Stimulated activated CD4-positive, alpha-beta T cell treated with anti-CD3 and anti-CD28 coated beads, TNF-alpha, amount 100 ng/mL, for 1 hour (primary cell): ENCODE measurements around the gene FOSL2.

Experiments
- DNase-seq, 3 donors: peaks; one replicate each; pipeline ENCODE4 v3.0.0-alpha.2; 2020; ENCODE audit warnings: low read depth in 3 of 3, low spot score in 1 of 3

Gene FOSL2

DNA sequence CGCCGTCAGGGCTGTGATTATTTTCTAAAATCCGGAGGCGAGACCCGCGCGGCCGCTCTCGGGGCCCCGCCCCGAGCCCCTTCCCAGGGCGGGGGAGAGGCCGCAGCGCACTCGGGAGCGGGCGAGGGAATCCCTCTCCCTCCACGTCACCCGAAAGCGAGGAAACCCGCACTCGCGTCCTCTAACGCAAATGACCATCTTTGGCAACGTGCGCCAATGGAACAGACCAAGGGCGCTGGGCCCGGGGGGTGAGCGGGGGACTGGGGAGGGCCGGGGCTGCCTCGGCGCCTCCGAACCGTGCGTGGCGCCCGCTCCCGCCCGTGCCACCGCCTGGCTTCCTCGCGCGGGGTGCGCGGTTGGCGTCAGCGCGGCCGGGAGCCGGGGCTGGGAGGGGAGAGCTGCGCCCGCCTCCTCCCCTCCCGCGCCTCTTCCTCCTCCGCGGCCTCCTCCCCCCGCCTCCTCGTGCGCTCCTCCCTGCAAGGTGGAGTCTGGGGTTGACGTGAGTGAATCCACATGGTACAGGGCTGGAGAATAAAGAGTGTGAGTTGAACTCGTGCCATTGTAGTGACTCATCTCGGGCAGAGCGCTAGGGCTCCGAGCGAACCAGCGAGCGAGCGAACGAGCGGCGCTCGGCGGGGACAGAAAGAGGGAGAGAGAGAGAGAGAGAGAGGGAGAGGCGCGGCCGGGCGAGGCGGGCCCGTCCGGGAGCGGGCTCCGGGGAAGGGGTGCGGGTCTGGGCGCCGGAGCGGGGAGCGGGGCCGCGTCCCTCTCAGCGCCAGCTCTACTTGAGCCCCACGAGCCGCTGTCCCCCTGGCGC is at the start of gene FOSL2:
Gene FOSL2 (plus strand): TSS at position 562 of the 817 bp plus-strand sequence. CDS start 863 bp downstream, outside the sequence.
- DNase-seq, result peak; percentile 76 to 85 (median 85)

- no peak for DNase-seq
These were observed 49.3 kb upstream of the FOSL2 start for GRCh38 chr2:28343184-28343942.

DNA sequence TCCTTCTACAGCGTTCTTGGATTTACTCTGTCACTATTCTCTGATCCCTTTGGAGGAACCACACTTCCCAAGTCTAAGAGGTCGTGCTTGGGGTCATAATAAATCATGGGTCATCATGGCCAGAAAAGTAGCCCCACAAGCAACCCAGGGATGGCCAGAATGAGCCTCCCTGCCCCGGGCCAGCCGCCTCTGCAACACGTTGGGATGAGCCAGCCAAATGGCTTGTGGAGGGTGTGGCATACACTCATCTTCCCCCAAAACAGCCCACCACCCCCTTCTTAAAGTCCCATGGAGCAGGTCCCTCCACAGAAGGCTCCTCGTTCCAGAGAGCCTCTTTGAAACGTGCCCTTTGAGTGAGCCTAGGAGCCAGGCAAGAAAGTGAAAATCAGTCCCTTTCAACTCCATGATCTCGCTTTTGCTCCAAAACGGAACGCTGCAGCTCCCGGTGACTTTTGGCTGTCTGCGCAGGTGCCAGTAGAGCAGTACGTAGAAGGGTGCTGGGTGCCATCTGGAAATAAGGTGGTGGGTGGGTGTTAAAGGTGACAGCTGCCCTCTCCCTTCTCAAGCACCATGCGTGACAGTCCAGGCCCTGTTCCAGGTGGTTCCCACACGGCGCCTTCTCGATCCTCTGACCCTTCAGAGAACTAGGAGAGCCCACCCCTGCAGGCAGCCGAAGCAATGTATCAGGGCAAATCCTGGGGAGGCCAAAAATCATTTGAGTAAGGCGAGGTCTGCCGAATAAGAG is 48.5 kb upstream of the FOSL2 start:
- DNase-seq, result no peak

GRCh38 chr2:28344756-28345373 is 47.8 kb upstream of the FOSL2 start:
- DNase-seq, result no peak

GRCh38 chr2:28345619-28346018 is 47.0 kb upstream of the FOSL2 start:
- no peak for DNase-seq

DNA sequence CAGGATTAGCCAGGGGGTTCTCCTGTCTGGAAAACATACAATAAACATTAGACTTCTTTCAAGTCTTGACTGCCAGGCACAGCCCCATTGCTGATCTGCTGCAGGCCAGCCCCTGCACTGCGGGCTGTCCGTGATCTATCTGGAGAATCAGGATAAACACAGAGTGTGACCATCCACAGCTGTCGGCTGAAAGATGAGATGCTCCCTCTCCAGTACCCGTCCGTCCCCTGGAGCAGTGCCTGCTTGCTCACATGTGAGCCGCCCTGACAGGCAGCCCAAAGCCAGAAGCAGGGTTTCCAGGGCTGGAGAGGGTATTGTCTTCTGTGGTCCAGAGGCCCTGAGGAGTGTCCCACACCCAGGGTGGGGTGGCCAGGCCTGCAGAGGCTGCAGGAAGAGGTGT is 46.1 kb upstream of the FOSL2 start:
- no peak for DNase-seq

DNA sequence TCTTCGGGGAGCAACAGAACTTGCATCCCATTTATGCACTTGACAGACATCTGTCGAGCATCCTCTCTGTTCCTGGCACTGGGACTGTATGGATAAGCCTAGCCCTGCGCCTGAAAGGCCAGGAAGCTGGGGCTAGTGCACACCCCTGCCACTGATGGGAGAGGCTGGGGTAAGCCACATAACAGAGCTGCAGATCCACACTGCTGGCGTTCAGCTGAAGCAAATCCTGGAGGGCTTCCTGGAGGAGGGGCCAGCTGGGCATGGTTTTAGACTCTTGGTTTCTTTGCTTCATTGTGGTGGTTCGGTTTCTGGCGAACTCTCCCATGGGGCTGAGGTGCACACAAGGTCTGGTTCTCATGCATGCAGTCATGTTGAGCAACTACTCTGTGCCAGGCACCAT is 45.5 kb upstream of the FOSL2 start:
- no peak for DNase-seq

DNA sequence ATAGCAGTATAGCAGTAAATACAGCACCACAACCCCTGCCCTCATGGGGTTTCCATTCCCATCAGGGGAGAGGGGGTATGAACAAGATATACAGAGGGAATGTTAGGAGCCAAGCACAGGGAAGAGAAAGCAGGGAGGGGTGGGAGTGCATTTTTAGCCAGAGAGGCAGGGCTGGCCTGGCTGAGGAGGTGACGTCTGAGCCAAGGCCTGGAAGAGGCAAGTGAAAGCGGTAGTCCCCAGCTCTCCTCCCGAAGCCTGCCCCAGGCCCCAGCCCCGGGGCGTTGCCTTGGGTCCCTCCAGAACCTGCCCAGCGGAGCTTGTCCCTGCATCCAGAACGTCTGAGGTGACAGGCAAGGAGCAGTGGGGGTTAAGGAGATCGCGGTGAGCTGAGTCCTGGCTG is 45.1 kb upstream of the FOSL2 start:
- DNase-seq, result no peak

DNA sequence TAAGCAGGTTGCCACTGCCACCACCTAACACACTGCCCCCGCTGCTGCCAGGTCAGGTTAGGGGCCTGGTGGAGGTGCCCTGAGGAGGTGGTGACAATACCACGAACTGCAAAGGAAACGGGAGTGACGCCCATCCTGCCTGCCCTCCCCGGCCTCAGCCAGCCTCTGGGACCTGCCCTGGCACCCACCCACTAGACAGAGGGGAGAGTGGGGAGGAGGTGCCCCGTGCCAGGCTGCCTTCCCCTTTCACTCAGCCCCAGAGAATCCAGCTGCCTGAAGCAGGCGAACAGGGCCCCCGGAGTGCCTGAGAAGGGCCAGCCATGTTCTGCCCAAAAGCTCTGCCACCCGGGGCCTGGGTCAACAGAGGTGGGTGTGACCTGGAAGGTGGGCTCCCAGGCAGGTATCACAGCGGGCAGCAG is 44.5 kb upstream of the FOSL2 start:
- peak in 1 of 3 donors; percentile 10 for DNase-seq

GRCh38 chr2:28348921-28349320 is 43.7 kb upstream of the FOSL2 start:
- DNase-seq, result no peak

GRCh38 chr2:28349546-28350165 is 43.0 kb upstream of the FOSL2 start:
- no peak for DNase-seq

DNA sequence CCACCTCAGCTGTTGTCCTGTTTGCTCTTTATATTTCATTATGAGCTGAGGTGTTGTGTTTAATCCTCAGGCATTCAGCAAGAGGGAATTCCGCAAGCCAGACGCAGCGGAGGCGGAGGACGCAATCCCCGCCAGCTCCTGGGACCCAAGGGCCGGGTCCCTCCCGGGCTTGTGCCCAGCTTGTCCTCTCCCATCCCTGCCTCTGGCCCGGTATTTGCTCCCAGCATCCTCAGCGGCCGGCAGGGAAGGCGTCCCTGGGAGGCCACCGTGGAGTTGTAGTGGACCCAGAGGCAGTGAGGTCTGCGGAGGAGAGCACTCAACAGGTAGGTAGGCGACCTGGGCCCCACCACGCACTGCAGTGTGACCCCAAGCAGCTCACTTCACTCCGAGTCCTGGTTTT is 42.5 kb upstream of the FOSL2 start:
- DNase-seq, result no peak

DNA sequence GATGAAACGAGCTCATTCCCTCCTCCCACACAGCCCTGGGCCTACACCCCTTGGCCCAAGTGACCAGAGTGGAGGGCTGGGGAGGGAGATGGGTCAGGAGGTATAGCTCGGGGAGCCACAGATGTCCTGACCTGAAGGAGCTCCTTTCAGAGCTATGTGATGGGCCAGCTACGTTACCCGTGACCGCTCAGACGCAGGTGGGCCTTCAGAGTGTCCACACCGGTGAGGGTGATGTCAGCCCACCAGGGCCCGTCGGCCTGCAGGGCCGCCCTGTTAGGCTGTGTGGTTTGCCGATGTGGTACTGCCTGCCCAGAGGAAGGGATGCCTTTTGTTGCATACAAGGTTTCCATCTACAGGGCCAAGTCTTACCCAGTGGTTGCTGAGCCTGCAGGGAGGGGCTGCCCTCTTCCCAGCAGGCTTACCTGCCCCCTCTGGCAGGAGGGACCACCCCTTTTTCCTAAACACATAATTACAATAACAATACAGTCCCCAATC is 41.8 kb upstream of the FOSL2 start:
- no peak for DNase-seq

DNA sequence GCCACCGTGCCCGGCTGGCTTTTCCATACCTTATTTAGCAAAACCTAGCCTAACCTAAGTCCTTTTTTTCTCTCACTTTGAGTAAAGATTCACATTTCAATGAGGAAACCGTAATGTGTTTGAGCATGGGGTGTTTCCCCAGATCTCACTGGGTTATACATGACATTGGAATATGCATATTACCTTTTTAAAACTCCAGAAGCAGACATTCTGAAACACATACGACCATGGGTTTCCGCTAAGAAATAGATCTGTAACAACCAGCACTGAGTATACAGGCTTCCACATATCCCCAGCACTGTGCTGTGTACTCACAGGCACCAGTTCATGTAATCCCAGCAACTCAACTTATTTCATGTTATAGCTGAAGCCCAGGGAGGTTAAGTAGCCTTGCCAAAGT is 41.0 kb upstream of the FOSL2 start:
- no peak for DNase-seq

DNA sequence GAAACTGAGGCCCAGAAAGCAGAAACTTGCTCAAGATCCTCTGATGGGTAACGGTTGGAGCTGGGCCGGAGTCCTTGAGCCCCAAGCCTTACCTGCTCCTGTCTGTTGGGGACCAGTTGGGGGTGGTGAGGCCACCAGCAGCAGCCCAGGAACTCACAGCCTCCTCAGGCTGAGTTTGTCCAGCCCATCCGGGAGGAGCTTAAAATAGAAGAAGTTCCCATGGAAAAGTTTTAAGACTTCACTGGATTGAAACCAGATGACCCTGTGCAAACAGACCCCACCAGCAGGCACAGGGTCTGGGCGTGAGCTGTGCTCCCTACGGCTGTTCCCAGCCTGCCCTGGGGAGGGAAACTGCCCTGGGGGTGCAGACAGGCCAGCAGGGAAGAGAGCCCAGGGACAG is 40.6 kb upstream of the FOSL2 start:
- no peak for DNase-seq

DNA sequence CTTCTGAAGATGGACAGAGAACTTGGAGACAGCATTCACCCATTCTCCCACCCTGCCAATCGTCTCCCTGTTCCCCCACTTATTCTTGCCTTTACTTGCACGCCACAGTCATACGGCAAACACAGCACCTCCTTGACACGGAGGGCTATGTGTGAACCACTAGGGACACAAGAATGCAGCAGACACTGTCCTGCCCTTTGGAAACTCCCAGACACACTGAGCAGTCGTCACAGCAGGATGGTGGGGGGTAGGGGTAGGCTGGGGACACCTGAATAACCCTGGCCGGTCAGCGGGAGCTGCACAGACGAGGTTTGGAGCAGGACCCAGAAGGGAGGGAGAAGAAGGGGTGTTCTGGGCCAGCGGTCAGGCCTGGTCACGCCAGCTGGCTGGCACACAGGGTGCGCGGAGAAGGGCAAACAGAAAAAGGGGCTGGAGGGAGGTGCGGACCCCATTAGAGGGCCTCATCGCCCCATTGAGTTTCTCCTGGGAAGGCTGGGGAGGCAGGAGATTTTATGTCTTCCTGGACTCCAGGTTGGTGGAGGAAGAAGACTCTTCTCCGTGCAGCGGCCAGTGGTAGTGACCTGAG is 40.0 kb upstream of the FOSL2 start:
- DNase-seq, result no peak

GRCh38 chr2:28354920-28355520 is 37.6 kb upstream of the FOSL2 start:
- DNase-seq, result no peak

- no peak for DNase-seq
These were observed 37.0 kb upstream of the FOSL2 start for GRCh38 chr2:28355521-28356094.

DNA sequence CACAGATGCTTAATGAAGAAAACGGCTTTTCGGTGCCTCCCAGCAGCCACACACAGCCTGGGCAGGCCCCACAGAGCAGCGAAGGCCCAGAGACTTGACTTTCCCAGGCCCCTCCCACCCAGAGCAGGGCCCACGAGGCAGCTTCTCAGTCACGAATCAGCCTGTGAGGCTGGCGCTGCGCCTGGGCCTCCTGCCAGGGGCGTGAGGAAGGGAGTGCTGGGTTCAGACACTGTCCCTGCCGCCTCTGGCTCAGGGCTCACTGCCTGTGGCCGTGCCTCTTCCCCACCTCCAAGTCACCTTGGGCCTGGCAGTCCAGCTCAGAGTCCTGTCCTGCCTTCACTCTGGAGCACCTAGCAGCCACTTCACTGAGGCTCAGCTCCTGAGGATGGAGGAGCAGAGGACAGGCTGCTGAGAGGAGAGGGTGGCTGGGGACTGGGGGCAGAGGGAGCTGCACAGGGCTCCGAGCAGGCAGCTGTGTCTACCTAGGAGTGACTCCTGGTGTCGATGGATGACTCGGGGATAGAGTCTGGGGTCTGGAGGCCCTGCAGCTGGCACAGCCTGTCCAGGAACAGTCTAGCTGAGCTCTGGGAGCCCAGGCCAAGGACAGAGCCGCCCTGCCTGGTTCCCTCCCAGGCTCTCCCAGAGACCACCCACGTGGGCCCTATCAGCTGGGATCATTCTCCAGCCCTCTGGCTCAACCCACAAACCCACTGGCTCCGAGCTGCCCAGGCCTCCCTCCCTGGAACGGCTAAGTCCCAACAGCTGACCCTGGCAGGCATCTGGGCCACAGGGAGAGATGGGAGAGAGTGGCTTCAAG is 36.4 kb upstream of the FOSL2 start:
- DNase-seq, result no peak
